Thyroid gland (tissue), 4 donors: ENCODE data around the gene VWA5B2.

Experiments used
- POLR2A ChIP-seq, 2 donors: fragments of 450-650 bp; IDR thresholded peaks; one replicate each; pipeline ENCODE4 v1.6.1; 2017; ENCODE audit warnings: antibody characterized with exemption in 2 of 2, mild to moderate bottlenecking in 2 of 2, moderate library complexity in 1 of 2
- TF ChIP-seq, protein P1 (sequence below), 6 experiments: fragments of 200-600 bp in 3 of 6; fragments of 450-650 bp in 3 of 6; sonication (generic) in 3 of 6; IDR thresholded peaks; one replicate each; pipeline ENCODE4 v1.5.1; 2016 to 2019; ENCODE audit warnings: antibody characterized with exemption in 6 of 6, mild to moderate bottlenecking in 2 of 6, inconsistent platforms in 1 of 6, moderate library complexity in 1 of 6

DNA sequence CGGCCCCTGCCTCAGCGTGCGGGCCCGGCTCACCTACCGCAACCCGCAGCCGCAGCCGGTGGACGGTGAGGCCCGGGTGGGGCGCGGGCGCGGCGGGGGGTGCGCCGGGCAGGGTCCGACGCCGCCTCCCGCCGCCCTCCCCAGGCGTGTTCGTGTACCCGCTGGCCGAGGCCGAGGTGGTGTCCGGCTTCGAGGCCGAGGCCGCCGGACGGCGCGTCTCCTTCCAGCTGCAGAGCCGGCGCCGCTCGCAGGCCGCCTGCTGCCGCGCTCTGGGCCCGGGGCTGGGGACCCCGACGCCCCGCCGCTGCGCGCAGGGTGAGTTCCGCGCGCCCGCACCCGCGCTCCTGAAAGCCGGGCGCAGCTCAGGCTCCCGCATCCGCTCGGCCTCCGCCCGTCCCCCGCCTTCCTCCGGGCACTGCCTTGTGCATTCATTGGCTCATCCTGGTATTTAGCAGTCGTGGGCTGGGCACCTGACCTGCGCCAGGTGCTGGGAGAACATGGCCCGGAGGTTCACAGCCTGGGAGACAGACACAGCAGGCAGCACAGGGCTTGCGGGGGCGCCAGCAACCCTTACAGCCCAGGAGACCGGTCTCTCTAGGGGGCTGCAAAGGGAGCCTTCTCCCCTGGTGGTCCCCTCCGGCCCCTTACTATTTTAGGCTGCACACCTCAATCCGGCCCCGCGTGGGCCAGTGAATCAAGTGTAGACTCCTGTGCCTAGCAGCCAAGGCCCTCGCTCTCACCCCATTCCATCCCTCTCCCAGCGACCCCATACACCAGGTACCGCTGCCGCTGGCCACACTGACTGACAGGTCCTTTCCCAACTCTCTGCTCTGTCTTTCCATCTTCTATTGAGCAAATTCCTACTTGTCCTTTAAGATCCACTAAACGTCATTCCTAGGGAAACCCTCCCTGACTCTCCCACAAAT is 1.5 kb downstream of the VWA5B2 start:
- TF ChIP-seq, protein P1, sequence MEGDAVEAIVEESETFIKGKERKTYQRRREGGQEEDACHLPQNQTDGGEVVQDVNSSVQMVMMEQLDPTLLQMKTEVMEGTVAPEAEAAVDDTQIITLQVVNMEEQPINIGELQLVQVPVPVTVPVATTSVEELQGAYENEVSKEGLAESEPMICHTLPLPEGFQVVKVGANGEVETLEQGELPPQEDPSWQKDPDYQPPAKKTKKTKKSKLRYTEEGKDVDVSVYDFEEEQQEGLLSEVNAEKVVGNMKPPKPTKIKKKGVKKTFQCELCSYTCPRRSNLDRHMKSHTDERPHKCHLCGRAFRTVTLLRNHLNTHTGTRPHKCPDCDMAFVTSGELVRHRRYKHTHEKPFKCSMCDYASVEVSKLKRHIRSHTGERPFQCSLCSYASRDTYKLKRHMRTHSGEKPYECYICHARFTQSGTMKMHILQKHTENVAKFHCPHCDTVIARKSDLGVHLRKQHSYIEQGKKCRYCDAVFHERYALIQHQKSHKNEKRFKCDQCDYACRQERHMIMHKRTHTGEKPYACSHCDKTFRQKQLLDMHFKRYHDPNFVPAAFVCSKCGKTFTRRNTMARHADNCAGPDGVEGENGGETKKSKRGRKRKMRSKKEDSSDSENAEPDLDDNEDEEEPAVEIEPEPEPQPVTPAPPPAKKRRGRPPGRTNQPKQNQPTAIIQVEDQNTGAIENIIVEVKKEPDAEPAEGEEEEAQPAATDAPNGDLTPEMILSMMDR (IDR thresholded peaks at IDR 0.05), result no peak
- no peak for TF ChIP-seq POLR2A (IDR thresholded peaks at IDR 0.05)
